Left renal cortex interstitium (tissue), 4 donors: ENCODE measurements around the gene METRNL. TPM values are rescaled to one million over a fixed set of nuclear protein-coding genes. Genes with fewer than 3 reads are reported as not detected.
"Not testable (repeated sequence)": the region's sequence is repeated elsewhere in the genome, so short reads cannot be mapped to it uniquely, and the experiment has no call there.

Experiments used
- DNase-seq, 4 donors: peaks; one replicate each; pipeline ENCODE4 v3.0.0-alpha.2; 2013; ENCODE audit warnings: low read depth in 4 of 4, low spot score in 2 of 4, missing footprints in 1 of 4
- polyA plus RNA-seq, 4 donors: library from polyadenylated mRNA; unstranded; fragments of 120-200 nt; gene quantifications; one replicate each; pipeline ENCODE4 v1.2.1, GENCODE V29; 2013; ENCODE audit not compliant: insufficient read length in 4 of 4

METRNL gene
- polyA plus RNA-seq, 4 donors = 41.9 to 84.9 (median 67.7) TPM

GRCh38 chr17:83065660-83066542 lies 13.5 kb upstream of the METRNL start:
- no peak for DNase-seq

DNA sequence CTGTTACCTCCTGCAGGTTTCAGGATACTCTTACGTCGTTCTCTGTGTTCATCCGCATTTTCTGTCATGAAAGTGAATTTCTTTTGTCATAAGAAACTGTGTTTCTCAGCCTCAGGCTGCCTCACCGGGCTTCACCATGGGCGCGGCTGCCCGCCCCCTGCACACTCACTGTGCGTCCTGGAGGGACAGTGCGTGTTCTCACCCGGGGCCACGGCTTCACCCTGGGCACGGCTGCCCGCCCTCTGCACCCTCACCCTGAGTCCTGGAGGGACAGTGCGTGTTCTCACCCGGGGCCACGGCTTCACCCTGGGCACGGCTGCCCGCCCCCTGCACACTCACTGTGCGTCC lies 12.9 kb upstream of the METRNL start:
- not testable (repeated sequence) for DNase-seq

DNA sequence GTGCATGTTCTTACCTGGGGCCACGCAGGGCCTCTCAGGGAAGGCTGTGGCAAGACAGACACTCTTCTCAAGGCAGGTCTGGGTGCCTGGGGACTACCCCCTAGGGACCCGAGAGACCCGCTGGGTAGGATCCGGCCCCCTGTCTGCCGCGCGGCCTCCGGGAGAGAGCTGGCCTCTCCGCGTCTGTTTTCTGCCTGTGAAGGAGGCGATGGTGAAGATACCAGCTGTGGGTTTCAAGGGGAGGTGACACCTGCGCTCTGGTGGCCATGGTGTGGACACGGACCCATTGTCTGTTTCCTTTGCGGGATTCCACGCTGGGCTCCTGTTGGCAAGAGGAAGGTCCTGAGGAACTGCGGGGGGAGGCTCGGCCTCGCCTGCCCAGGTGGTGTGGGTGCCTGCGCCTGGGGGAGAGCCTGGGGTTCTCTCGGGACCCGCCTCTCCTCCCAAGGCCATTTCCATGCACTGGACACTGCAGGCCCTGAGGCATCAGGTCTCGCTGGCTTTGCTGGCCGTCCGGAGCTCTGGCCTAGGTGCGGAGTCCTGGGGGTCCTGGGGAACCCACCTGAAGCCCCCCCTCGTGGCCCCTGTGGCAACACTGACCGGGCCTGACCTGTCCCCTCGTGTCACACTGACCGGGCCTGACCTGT lies 12.2 kb upstream of the METRNL start:
- DNase-seq = no peak

- DNase-seq = no peak
Observed at GRCh38 chr17:83067718-83068261, 11.6 kb upstream of the METRNL start.

DNA sequence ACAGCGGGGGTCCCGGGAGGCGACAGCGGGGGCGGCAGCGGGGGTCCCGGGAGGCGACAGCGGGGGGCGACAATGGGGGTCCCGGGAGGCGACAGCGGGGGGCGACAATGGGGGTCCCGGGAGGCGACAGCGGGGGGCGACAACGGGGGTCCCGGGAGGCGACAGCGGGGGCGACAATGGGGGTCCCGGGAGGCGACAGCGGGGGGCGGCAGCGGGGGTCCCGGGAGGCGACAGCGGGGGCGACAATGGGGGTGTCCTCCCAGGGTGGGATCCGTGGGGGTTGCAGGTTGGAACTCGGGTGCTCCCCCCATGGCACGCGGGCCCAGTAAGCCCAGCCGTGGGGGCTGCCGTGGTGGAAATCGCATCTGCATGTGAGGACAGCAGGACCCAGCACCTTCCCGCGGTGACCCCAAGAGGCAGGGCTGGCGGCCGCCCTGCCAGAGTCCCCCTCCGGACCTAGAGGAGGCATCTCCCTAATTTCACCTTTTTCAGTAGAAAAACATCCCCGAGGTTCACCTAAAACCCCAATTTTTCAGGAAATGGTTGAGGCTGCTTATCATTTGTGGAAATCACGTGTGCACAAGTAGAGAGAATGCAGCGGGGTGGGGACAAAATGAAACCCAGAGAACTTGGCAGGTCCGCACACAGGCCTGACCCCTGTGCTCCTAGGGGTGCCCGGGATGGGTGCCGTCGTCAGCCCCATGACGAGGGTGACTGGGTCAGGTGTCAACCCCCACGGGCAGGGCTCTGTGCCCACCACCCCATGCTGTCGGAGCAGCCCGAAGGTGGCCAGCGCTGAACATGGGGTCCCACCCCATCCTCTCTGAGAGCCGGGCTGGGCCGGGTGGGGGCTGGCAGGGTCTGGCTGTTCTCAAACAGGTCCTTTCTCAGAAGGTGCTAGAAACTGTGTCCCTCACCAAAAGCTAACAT lies 10.5 kb upstream of the METRNL start:
- DNase-seq = no peak

- DNase-seq = no peak
Observed at GRCh38 chr17:83069571-83069906, 9.9 kb upstream of the METRNL start.

- DNase-seq = no peak
Observed at GRCh38 chr17:83069931-83070742, 9.3 kb upstream of the METRNL start.

- no peak for DNase-seq
Observed at GRCh38 chr17:83070800-83071341, 8.5 kb upstream of the METRNL start.

GRCh38 chr17:83071365-83071764 lies 8.0 kb upstream of the METRNL start:
- DNase-seq = no peak

- no peak for DNase-seq
Observed at GRCh38 chr17:83071966-83072562, 7.3 kb upstream of the METRNL start.

- no peak for DNase-seq
Observed at GRCh38 chr17:83072600-83073358, 6.6 kb upstream of the METRNL start.

- DNase-seq = no peak
Observed at GRCh38 chr17:83073389-83074063, 5.9 kb upstream of the METRNL start.

DNA sequence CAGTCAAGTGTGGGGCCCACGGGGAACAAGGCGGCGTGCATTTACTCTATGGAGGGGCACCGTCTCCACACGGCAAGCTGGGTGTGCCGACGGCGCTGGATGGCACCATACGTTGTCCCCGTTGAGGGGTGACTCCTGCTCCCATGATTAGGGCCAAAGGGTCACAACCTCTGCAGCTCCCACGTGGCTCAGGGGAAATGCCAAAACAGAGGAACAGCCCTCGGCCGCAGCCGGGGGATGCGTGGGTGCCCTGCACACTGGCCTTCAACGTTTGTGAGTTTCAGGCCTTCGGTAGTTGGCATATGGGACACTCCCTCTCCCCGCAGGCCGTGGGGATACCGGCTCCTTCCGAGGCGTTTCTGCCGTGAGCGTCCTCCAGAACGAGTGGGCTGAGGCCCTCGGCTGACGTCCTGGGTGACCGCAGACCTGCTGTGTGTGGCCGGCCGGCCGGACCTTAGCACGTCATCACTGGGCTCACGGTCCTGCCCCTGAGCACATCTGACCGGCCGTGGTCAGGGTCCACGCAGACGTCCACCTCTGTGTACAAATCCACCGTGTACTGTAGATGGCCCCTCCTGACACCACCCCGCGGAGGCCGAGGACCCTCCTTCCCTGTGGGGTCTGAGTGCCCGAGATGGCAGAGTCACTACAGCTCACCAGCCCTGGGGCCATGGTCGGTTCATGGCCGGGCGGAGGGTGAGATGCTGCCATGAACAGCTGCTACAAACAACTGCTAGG lies 4.8 kb upstream of the METRNL start:
- no peak for DNase-seq

DNA sequence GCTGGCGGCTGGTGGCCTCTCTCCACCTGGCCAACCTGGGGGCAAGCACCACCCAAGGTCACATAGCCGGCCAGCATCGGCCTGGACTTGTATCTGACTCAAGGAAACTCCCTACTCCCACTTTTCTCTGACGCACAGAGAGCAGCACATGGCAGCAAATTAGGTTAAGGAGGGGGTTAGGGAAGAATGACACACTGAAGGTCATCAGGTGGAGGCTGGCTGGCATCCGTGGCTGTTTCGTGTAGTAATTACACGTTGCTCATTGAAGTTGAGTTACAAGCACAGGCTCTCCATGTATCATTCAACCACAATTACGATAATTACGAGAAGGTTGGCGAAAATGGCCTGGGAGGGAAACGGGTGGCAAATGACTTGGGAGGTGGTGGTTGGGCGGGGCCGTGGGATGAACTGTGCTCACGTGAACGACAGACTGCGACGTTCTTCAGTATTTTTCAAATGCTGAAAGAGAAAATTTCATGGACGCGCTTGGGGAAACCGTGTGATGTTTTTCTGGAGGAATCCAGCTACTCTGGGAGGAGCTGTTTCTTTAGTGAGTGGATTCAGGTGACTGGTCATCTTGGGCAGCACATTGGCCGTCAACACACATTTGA lies 4.0 kb upstream of the METRNL start:
- no peak for DNase-seq

GRCh38 chr17:83076938-83077337 lies 2.5 kb upstream of the METRNL start:
- DNase-seq = no peak

- no peak for DNase-seq
Observed at GRCh38 chr17:83077411-83077810, 2.0 kb upstream of the METRNL start.

DNA sequence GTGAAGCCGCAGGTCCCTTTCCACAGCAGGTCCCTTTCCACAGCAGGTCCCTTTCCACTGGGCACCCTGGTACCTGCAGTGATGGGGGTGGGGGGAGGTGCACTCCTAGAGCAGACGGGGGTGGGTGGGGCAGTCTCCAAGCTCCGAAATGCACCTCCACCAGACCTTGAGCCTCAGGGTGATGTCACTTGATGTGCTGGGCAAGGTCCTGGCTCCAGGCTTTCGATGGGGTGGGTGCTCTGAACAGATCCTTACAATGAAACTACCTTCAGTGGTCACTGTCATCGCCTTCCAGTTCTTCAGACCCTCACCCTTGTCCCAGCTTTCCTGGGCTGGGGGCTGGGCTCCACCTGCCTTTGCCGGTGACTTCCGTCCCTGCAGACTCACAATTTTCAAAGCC lies 1.5 kb upstream of the METRNL start:
- DNase-seq = no peak
